ENCODE results near the gene MRPS9.

Gene MRPS9

GRCh38 chr2:105104208-105104731, 66.4 kb downstream of the MRPS9 start:
- Histone ChIP-seq H3K27me3 (ENCODE audit: insufficient read depth, low read length, poor library complexity) (no peaks in the 10 kb centered on the region), H3K4me1 (ENCODE audit: insufficient read depth, low read length) (no peaks in the 10 kb centered on the region), H3K27ac (ENCODE audit: low read length) (no peak overlapping the region), H3K36me3 (ENCODE audit: insufficient read depth, low read length) (peaks cover 21% of the 10 kb centered on the region; the same call in 1 of the 2 replicates), H3K79me2 (ENCODE audit: insufficient read depth, low read length) (no peaks in the 10 kb centered on the region), H3K9me3 (ENCODE audit: insufficient read depth, low read length, severe bottlenecking) (no peaks in the 10 kb centered on the region), H3K4me3 (ENCODE audit: low read depth in 1 of 2, low read length in 2 of 2) (no peak overlapping the region), H3K9ac (ENCODE audit: low read depth, low read length) (no peak overlapping the region), H2AFZ (ENCODE audit: low read depth, low read length) (no peak overlapping the region), H4K20me1 (ENCODE audit: insufficient read depth, low read length) (no peaks in the 10 kb centered on the region), H3K4me2 (ENCODE audit: insufficient read depth, low read length) (no peak overlapping the region)
- no peak for TF ChIP-seq EZH2 (IDR thresholded peaks at IDR 0.05; ENCODE audit: borderline replicate concordance, low read depth, low read length, severe bottlenecking)
- TF ChIP-seq CTCF (IDR thresholded peaks at IDR 0.05; ENCODE audit: borderline replicate concordance, extremely low read depth, low read length, poor library complexity, severe bottlenecking): no peak
- ATAC-seq (ENCODE audit: insufficient read depth, low read depth) (no peak), DNase-seq (no peak)

DNA sequence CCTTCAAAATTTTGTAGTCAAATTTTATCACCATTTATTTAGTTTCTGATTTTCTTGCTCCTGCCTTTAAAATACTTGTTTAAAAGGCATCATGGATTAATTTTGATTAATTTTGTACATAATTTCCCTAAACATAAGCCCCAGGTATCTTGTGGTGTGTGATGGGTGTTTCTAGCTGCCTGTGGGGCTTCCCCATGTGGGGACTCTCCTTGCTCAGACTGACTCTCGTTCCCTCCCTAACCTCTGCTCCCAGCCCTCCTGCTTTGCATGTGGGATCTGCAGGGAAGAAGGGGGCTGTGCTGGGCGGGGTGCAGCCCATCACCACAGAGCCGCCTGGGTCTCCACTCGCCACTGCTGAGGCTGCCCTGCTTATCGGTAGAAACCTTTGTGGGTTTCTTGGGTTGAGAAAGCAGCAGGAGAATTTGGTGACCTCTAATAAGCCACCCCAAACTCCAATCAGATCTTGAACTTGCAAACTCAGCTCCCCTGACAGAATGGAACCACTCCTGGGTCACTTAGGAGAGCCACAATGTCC, 72.5 kb downstream of the MRPS9 start:
- no peak for ATAC-seq (ENCODE audit: insufficient read depth, low read depth)
- Histone ChIP-seq H3K4me3 (ENCODE audit: low read depth in 1 of 2, low read length in 2 of 2) (no peak overlapping the region), H3K4me1 (ENCODE audit: insufficient read depth, low read length) (no peaks in the 10 kb centered on the region), H4K20me1 (ENCODE audit: insufficient read depth, low read length) (no peaks in the 10 kb centered on the region), H3K9me3 (ENCODE audit: insufficient read depth, low read length, severe bottlenecking) (no peaks in the 10 kb centered on the region), H2AFZ (ENCODE audit: low read depth, low read length) (no peak overlapping the region), H3K36me3 (ENCODE audit: insufficient read depth, low read length) (no peaks in the 10 kb centered on the region), H3K4me2 (ENCODE audit: insufficient read depth, low read length) (no peak overlapping the region), H3K9ac (ENCODE audit: low read depth, low read length) (no peak overlapping the region), H3K27ac (ENCODE audit: low read length) (no peak overlapping the region), H3K27me3 (ENCODE audit: insufficient read depth, low read length, poor library complexity) (no peaks in the 10 kb centered on the region), H3K79me2 (ENCODE audit: insufficient read depth, low read length) (no peaks in the 10 kb centered on the region)
- no peak for DNase-seq
- TF ChIP-seq EZH2 (IDR thresholded peaks at IDR 0.05; ENCODE audit: borderline replicate concordance, low read depth, low read length, severe bottlenecking) (no peak), CTCF (IDR thresholded peaks at IDR 0.05; ENCODE audit: borderline replicate concordance, extremely low read depth, low read length, poor library complexity, severe bottlenecking) (no peak)

DNA sequence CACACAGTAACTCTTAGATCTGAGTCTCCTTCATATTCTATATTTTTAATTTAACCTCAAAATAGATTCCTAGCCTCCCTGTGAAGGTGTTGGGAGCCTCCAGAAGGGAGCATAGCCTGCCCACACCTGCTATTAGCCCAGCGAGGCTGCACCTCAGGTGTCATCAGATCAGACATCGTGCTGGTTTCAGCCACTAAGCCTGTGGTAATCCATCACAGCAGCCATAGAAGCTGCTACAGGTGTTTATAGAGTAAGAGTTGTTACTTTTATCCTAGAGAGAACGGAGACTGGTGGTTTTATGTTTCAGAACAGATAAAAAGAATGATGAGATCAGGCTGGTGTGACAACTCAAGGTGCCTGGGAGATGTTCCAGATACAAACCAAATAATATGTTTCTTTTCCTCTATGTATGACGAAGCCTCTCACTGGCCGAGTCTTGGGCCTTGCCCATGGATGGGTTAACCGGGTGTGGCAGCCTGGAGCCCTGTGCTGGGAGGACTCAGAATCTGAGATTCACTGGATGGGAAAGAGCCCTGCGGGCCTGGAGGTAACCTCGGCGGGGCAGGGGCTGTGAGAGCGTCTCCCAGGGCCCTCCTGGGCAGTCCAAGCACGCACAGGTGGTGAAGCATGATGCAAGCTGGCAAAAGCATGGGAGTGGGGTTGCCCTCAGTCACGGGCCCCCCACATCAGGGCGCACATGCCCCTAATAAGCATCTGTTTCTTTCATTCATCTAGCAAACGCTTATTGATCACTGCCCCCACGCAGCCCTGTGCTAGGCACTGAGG, 73.7 kb downstream of the MRPS9 start:
- Histone ChIP-seq H3K27me3 (ENCODE audit: insufficient read depth, low read length, poor library complexity) (no peaks in the 10 kb centered on the region), H3K27ac (ENCODE audit: low read length) (no peak overlapping the region), H3K4me2 (ENCODE audit: insufficient read depth, low read length) (no peak overlapping the region), H3K9ac (ENCODE audit: low read depth, low read length) (no peak overlapping the region), H2AFZ (ENCODE audit: low read depth, low read length) (no peak overlapping the region), H4K20me1 (ENCODE audit: insufficient read depth, low read length) (no peaks in the 10 kb centered on the region), H3K4me1 (ENCODE audit: insufficient read depth, low read length) (no peaks in the 10 kb centered on the region), H3K36me3 (ENCODE audit: insufficient read depth, low read length) (no peaks in the 10 kb centered on the region), H3K79me2 (ENCODE audit: insufficient read depth, low read length) (no peaks in the 10 kb centered on the region), H3K4me3 (ENCODE audit: low read depth in 1 of 2, low read length in 2 of 2) (no peak overlapping the region), H3K9me3 (ENCODE audit: insufficient read depth, low read length, severe bottlenecking) (no peaks in the 10 kb centered on the region)
- no peak for DNase-seq
- no peak for TF ChIP-seq CTCF (IDR thresholded peaks at IDR 0.05; ENCODE audit: borderline replicate concordance, extremely low read depth, low read length, poor library complexity, severe bottlenecking)
- no peak for ATAC-seq (ENCODE audit: insufficient read depth, low read depth)

All from DND-41 (cell line).